Dendritic cell treated with granulocyte-macrophage colony-stimulating factor and Interleukin-4, amounts not matched to agents 40 ng/mL and 50 ng/mL, for 4 days (primary cell): Measurements from ENCODE around the gene PEPD.

ENCODE experiments used
- H3K27ac Mint-ChIP-seq: one replicate; pipeline ENCODE4 v1.8.0; 2022; ENCODE audit warnings: mild to moderate bottlenecking, mixed read lengths
- H3K27me3 Mint-ChIP-seq: one replicate; pipeline ENCODE4 v1.8.0; 2022; ENCODE audit warnings: mild to moderate bottlenecking, mixed read lengths
- H3K36me3 Mint-ChIP-seq: one replicate; pipeline ENCODE4 v1.8.0; 2022; ENCODE audit warnings: low read depth, mixed read lengths
- H3K4me1 Mint-ChIP-seq: one replicate; pipeline ENCODE4 v1.8.0; 2022; ENCODE audit warnings: low read depth, mixed read lengths
- H3K4me3 Mint-ChIP-seq: one replicate; pipeline ENCODE4 v1.8.0; 2022; ENCODE audit warnings: mild to moderate bottlenecking, moderate library complexity, mixed read lengths
- H3K9me3 Mint-ChIP-seq: one replicate; pipeline ENCODE4 v1.8.0; 2022; ENCODE audit warnings: mixed read lengths
- intact Hi-C: fragments of 100-400 bp; cut with micrococcal nuclease; formaldehyde crosslinking; loops from one replicate; pipeline ENCODE4 v1.15.0; 2022

PEPD gene

DNA sequence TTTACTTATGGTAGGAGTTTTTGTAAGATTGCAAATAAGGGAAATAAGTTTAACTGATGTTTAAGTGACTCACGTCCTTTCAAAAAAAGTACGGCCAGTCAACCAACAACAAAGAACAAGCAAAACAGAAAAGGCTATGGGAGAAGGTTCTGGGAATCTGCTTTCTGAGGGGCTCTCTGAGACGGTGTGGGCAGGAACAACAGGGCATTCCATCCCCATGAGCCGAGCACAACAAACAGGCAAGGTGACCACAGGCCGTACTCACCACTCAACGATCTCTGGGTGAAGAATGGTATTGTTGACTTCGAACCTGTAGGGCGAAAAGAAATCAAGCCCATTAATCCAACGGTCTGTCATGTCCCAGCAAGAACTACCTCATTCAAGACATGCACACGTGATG is 43.8 kb downstream of the PEPD start:
- Mint-ChIP-seq H3K36me3 (peaks cover 76% of the 10 kb centered on the region), H3K4me3 (no peak overlapping the region), H3K4me1 (peaks cover 5% of the 10 kb centered on the region), H3K27me3 (no peaks in the 10 kb centered on the region), H3K27ac (no peak overlapping the region), H3K9me3 (peaks cover 24% of the 10 kb centered on the region)
- intact Hi-C loops: no loop called here

DNA sequence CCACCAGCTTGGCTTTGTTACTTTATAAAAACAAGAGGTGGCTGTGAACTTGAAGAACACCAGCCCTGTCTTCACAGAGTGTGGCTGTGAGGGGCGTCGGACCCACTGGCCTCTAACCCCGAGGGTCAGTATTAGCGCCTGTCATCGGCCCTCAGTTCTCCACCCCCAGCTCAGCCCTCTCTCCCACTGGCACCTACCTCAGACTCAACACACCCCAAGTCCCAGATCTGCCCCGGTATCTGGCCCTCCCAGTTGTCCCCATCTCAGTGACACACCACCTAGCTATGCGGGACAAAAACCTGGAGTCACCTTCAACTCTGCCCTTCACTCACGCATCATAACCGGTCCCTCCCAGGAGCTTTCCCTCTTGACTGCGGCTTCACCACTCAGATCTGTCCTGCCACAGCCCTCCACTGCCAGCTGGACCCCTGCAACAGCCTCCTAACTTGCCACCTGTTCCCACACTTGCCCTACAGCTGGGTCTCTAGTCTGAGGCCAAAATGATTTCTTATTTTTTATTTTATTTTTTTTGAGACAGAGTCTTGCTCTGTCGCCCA is 45.4 kb downstream of the PEPD start:
- Mint-ChIP-seq H3K36me3 (peaks cover 83% of the 10 kb centered on the region), H3K9me3 (peaks cover 22% of the 10 kb centered on the region), H3K4me1 (peaks cover 5% of the 10 kb centered on the region), H3K27ac (no peak overlapping the region), H3K4me3 (no peak overlapping the region), H3K27me3 (no peaks in the 10 kb centered on the region)
- intact Hi-C loops: no loop called here

DNA sequence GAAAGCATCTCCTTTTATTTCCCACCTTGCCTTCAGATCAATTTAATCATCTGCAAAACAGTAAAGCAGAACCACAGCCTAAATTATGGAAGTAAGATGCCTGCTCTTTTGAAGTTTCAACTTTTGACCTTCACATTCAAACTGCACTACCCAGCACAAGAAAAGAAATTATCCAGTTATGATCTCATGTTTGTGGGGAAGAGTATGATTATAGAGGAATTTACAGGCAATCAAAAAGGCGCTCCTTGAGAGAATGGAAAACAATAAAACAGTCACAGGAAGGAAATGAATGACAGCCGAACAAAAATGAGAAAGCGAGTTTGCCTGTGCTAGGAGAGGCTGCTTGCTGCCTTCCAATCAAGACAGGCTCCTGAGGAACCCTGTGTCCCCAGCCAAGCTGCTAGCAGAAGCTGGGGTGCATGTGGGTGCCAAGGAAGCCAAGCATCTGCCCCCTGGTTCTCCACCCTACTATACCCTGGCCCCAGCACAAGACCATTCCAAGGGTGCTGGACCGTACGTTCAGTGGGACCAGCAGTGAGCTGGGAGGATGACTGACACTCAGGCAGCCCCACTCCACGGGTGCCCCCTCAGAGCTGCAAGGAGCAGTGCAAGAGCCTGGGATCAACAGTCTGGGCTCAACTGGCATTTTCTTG is 47.8 kb downstream of the PEPD start:
- peaks cover 77% of the 10 kb centered on the region for H3K36me3 Mint-ChIP-seq
- no peak overlapping the region for H3K27ac Mint-ChIP-seq
- no peak overlapping the region for H3K4me3 Mint-ChIP-seq
- no peaks in the 10 kb centered on the region for H3K27me3 Mint-ChIP-seq
- H3K4me1 Mint-ChIP-seq: peaks cover 5% of the 10 kb centered on the region
- H3K9me3 Mint-ChIP-seq: peaks cover 8% of the 10 kb centered on the region
- intact Hi-C loops: no loop called here

DNA sequence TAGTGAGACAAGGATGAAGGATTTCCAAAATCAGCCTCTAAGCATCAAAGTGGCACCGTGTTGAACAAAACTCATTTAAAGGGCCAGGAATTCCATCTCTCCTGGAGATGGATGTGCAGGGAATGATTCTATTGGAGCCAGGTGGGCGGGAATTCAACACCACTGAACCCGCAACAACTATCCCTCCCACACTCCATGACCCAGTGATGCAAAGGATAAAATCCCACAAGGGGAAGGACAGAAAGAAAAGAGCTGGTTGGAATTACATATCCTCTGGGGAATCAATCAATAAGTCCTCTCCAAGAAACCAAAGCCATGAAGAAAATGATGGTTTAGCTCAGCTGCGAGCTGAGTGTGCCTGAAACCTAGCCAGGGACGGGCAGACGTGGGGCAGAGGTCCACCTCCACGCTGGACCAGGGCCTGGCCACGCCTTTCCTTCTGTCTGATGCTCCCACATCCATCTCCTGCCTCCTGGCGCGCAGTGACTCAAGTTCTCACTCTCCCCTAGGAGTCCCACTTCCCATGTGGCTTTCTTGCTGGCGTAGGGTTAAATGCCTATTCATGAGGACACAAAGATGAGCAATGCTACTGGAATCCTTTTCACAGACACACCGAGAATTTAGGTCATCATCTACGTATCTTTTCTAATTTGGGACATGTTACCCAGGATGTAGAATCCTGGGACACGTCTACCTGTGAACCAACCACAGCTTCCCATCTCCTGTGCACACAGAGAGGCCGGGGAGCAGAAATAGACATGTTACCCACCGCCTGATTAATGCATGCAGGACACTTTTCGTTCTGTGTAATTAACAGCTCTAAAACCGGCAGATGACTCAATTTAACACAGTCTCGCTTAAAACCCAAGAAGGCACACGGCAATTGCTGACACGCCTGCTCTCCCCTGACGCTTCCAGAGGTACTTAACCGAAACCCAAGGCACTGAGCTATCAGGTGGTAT is 48.6 kb downstream of the PEPD start:
- Mint-ChIP-seq H3K4me3 (no peak overlapping the region), H3K36me3 (peaks cover 74% of the 10 kb centered on the region), H3K27ac (no peak overlapping the region)

DNA sequence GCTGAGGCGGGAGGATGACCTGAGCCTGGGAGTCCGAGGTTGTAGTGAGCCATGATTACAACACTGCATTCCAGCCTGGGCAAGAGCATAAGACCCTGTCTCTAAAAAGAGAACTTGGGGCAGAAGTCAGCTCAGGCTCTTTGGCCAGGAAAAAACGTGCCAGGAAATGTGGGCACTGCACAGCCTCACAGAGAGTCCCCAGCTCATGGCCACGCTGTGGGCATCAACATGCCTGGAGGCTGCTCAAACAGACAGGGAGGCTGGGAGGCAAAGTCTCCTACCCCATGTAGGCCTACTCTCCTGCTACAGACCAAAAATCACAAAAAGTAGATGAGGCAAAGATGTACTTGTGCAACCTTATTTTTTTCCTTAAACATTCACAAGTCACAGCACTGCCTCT is 49.4 kb downstream of the PEPD start:
- peaks cover 71% of the 10 kb centered on the region for H3K36me3 Mint-ChIP-seq
- peaks cover 5% of the 10 kb centered on the region for H3K4me1 Mint-ChIP-seq
- H3K4me3 Mint-ChIP-seq: no peak overlapping the region
- H3K27me3 Mint-ChIP-seq: no peaks in the 10 kb centered on the region
- H3K27ac Mint-ChIP-seq: no peak overlapping the region
- no peaks in the 10 kb centered on the region for H3K9me3 Mint-ChIP-seq
- intact Hi-C loops: no loop called here

More for the DNA sequence above, 48.6 kb downstream of the PEPD start:
- Mint-ChIP-seq H3K27me3 (no peaks in the 10 kb centered on the region), H3K4me1 (peaks cover 5% of the 10 kb centered on the region), H3K9me3 (no peaks in the 10 kb centered on the region)
- intact Hi-C loops: no loop called here

DNA sequence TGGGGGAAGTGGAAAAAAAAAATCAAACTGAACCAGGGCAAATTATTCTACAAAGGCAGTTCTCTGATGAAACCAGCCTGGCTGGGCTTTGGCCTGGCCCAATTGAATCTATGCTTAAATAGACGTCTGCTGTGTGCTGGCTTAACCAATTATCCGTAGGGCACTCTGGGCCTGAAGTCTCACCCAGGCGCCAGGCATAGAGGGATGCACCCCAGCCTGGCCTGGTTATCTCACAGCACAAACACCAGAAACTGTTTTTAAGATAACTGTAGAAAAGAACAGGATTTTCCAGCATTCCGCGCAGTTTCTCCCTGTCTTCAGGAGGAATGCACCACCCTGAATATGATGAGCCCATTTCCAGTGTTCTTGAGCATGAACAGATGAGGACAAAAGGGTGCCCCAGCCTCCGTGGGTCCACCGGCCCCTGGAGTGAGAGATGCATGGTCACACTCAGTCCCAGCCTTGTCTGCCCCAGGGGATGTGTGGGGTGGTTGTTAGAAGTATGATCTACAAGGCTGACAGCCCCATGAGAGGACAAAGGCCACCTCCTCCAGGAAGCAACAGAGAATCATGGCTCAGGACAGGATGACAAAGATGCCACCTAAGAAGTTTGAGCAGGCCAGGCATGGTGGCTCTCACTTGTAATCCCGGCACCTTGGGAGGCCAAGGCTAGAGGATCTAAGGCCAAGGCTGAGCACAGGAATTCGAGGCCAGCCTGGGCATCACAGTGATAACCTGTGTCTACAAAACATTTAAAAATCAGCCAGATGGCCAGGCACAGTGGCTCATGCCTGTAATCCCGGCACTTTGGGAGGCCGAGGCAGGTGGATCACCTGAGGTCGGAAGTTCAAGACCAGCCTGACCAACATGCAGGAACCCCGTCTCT is 50.2 kb downstream of the PEPD start:
- H3K27ac Mint-ChIP-seq: no peak overlapping the region
- intact Hi-C loops: no loop called here

DNA sequence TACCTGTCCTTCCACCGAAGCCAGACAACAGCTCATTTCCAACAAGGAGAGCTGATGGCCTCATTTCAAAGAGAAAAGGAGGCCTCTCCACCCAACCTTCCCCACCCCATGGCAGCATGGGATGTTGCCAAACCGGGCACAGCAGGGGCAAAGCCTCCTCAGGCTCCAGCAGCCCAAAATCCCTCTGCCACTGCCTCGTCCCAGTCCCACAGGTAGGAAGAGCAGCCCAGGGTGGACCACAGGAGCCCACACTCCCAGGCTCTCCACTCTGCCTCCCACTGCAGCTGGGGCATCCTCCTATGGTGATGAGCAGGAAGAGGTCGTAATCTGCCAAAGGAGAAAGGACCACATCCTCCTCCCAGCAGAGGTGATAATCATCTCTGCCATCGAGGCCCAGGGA is 50.9 kb downstream of the PEPD start:
- Mint-ChIP-seq H3K36me3 (peaks cover 56% of the 10 kb centered on the region), H3K4me1 (peaks cover 9% of the 10 kb centered on the region), H3K4me3 (no peak overlapping the region), H3K9me3 (no peaks in the 10 kb centered on the region), H3K27ac (no peak overlapping the region), H3K27me3 (no peaks in the 10 kb centered on the region)
- intact Hi-C loops: no loop called here

More for the DNA sequence above, 50.2 kb downstream of the PEPD start:
- H3K4me3 Mint-ChIP-seq: no peak overlapping the region
- peaks cover 5% of the 10 kb centered on the region for H3K4me1 Mint-ChIP-seq
- H3K9me3 Mint-ChIP-seq: no peaks in the 10 kb centered on the region
- peaks cover 62% of the 10 kb centered on the region for H3K36me3 Mint-ChIP-seq
- H3K27me3 Mint-ChIP-seq: no peaks in the 10 kb centered on the region

DNA sequence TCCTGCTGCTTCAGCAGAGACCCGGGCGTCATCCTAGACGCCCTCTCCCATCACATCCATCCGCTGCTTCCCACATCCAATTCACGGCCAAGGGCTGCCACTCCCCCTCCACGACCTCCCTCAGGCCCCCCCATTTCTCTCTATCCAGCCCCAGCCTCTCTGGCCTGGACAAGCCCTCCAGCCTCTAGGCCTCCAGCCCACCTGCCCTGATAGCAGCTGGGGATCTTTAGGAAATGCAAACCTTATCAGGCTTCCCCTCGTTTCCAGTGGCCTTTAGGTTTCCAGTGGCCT is 51.6 kb downstream of the PEPD start:
- peaks cover 49% of the 10 kb centered on the region for H3K36me3 Mint-ChIP-seq
- H3K4me3 Mint-ChIP-seq: no peak overlapping the region
- peaks cover 13% of the 10 kb centered on the region for H3K4me1 Mint-ChIP-seq
- H3K27me3 Mint-ChIP-seq: no peaks in the 10 kb centered on the region
- no peaks in the 10 kb centered on the region for H3K9me3 Mint-ChIP-seq
- intact Hi-C loops: no loop called here
- H3K27ac Mint-ChIP-seq: no peak overlapping the region

DNA sequence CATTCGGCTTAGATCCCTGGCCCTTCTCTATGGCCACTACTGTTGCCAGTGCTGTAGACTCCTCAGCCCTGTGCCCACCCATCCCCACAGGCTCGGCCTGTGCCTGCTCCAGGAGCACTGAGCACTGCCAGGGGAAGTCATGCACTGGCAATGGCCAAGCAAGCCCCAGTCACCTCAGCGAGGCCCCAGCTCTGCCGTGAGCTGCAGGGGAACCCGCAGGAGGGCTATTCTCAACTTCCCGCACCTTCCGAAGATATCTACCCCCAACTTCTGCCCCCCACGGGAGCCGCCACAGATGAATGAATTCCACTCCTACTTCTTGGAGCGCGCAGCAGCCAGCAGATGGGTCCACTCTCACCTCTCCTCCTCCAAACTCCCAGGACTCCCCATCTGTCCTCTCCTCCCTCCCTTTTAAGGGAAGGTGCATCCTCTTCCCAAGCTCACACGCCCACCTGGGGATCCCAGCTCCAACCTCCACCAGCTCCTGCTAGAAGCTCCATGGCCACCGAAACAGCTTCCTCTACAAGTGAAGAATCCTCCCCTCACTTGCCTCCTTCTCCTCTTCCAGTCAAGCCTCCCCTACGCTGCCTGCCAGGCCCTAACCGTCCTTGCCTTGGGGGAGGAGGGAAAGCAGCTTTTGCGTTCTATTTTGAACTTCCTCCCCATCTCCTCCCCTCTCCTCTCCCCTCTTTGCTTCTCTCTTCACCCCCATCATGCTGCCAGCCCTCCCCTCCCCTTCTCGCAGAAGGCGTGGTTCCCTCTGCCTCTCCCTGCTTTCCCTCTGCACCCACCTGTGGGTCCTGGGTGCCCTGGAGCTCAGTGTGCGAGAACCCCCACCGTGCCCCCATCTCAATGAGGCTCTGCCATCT is 52.2 kb downstream of the PEPD start:
- no peak overlapping the region for H3K27ac Mint-ChIP-seq
- no peak overlapping the region for H3K4me3 Mint-ChIP-seq
- peaks cover 46% of the 10 kb centered on the region for H3K36me3 Mint-ChIP-seq
- H3K4me1 Mint-ChIP-seq: peaks cover 13% of the 10 kb centered on the region
- H3K9me3 Mint-ChIP-seq: no peaks in the 10 kb centered on the region
- intact Hi-C loops: no loop called here
- H3K27me3 Mint-ChIP-seq: no peaks in the 10 kb centered on the region

DNA sequence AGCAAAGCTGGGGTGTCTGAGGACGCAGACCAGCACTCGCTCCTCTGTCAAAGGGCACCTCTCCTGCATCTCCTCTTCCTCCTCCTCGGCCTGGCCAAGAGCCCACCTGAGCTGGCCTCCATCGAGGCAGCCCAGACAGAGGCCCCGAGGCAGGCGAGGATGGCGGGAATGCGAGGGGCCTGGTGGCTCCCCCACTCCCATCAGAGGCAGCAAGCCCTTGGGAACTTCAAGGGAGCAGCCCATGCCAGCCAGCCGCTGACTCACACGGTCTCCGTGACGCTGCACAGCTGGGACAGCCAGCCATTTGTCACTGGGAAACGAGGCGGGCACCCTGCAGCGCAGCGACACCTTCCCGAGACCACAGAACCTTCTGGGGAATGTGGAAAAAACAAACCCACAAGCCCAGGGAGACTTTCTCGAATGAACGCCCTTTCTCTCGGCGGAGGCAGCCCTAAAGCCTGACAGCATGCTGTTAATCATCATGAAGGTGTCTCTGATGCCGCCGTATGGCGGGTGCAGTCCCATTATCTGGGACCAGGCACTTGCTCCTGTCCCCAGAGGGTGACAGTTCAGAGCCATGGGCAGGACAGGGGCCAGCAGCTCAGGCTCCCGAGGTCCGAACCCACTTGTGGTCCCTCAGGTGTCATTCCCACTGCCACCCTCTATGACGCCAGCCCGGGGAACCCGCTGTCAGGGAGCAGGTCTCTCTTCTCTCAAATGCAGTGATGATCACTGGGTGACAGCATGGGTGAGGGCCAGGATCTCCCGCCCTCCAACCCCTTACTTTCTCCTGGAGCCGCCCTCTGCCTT is 53.0 kb downstream of the PEPD start:
- Mint-ChIP-seq H3K27me3 (no peaks in the 10 kb centered on the region), H3K4me3 (no peak overlapping the region), H3K27ac (no peak overlapping the region), H3K4me1 (peaks cover 9% of the 10 kb centered on the region), H3K36me3 (peaks cover 49% of the 10 kb centered on the region), H3K9me3 (no peaks in the 10 kb centered on the region)
- intact Hi-C loops: no loop called here

DNA sequence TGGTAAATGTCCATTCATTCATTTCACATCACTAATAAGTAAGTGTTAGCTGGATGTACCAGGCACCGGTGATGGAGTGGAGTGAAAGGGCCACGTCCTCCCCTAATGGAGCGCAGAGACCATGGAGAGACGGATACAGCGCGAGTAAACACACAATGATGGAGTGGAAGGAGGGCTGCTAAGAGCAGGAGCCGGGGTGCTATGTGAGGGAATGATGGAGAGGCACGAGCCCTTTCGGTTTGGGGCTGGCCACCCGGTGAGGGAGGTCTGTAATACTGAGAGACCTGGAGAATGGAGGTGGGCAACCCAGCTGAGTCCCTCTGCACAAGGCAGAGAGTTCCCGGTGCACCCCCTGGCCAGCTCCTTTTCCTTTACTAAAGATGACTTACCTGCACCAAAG is 53.7 kb downstream of the PEPD start:
- Mint-ChIP-seq H3K36me3 (peaks cover 49% of the 10 kb centered on the region), H3K27ac (no peak overlapping the region), H3K9me3 (no peaks in the 10 kb centered on the region), H3K4me1 (peaks cover 7% of the 10 kb centered on the region), H3K27me3 (no peaks in the 10 kb centered on the region), H3K4me3 (no peak overlapping the region)
- intact Hi-C loops: no loop called here

DNA sequence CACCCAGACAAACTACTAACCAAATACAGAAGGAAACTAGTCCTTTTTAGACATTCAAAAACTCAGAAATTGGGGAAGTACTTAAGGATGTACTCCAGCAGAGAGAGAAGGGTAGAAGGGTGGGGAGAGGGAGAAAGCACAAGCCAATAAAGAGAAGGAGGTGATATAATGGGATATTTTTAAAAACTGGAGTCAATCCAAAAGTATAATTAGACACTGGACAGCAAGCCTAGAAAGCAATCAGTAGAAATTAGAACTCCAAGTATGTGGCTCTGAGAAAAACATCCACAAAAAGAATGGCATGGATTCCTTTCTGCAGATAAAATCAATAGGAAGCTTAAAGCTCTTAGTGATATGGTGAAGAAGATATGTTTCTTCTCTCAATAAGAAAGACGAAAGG is 55.8 kb downstream of the PEPD start:
- intact Hi-C loops: no loop called here
- no peak overlapping the region for H3K4me3 Mint-ChIP-seq
- H3K4me1 Mint-ChIP-seq: peaks cover 7% of the 10 kb centered on the region
- no peak overlapping the region for H3K27ac Mint-ChIP-seq
- peaks cover 53% of the 10 kb centered on the region for H3K36me3 Mint-ChIP-seq
- H3K27me3 Mint-ChIP-seq: no peaks in the 10 kb centered on the region
- no peaks in the 10 kb centered on the region for H3K9me3 Mint-ChIP-seq
